Loucy (cell line): ENCODE results near the gene RRH.

ENCODE experiments used
- H2AFZ ChIP-seq: fragments of 200-600 bp; sonication (generic); 2 replicates; pipeline ENCODE4 v1.6.0; 2016; ENCODE audit warnings: antibody characterized with exemption, mild to moderate bottlenecking, low read length, moderate library complexity
- H3F3A ChIP-seq: fragments of 200-600 bp; 2 replicates; pipeline ENCODE4 v1.6.0; 2016; ENCODE audit warnings: antibody characterized with exemption, low read depth, mild to moderate bottlenecking
- H3K27me3 ChIP-seq: fragments of 200-600 bp; sonication (generic); 2 replicates; pipeline ENCODE4 v1.6.1; 2014; ENCODE audit warnings: low read length, mild to moderate bottlenecking; ENCODE audit not compliant: insufficient read depth, poor library complexity, severe bottlenecking
- H3K36me3 ChIP-seq: fragments of 200-600 bp; sonication (generic); 2 replicates; pipeline ENCODE4 v1.6.1; 2016; ENCODE audit warnings: low read length; ENCODE audit not compliant: insufficient read depth
- H3K4me1 ChIP-seq: fragments of 200-600 bp; sonication (generic); 2 replicates; pipeline ENCODE4 v1.5.1; 2014; ENCODE audit warnings: low read length, mild to moderate bottlenecking; ENCODE audit not compliant: insufficient read depth, poor library complexity, severe bottlenecking
- H3K4me2 ChIP-seq: fragments of 200-600 bp; sonication (generic); 2 replicates; pipeline ENCODE4 v1.6.0; 2014; ENCODE audit warnings: antibody characterized with exemption, low read length, low read depth, mild to moderate bottlenecking; ENCODE audit not compliant: poor library complexity, severe bottlenecking
- H3K4me3 ChIP-seq: fragments of 200-600 bp; sonication (generic); 2 replicates; pipeline ENCODE4 v1.5.1; 2014; ENCODE audit warnings: low read length, mild to moderate bottlenecking, mixed read lengths; ENCODE audit not compliant: poor library complexity, severe bottlenecking
- H3K79me2 ChIP-seq: fragments of 200-600 bp; sonication (generic); 2 replicates; pipeline ENCODE4 v1.6.1; 2014; ENCODE audit warnings: low read length; ENCODE audit not compliant: insufficient read depth
- H3K9ac ChIP-seq: fragments of 200-600 bp; sonication (generic); 2 replicates; pipeline ENCODE4 v1.6.0; 2014; ENCODE audit warnings: mild to moderate bottlenecking, low read depth, low read length, moderate library complexity; ENCODE audit not compliant: poor library complexity, severe bottlenecking
- H3K9me2 ChIP-seq: fragments of 200-600 bp; sonication (generic); replicated peaks from 2 replicates; pipeline ENCODE4 v1.6.1; 2016; ENCODE audit warnings: low read depth, low read length, mixed read lengths
- H3K9me3 ChIP-seq: fragments of 200-600 bp; sonication (generic); 2 replicates; pipeline ENCODE4 v1.6.1; 2014; ENCODE audit warnings: mild to moderate bottlenecking, antibody characterized with exemption, low read length, low read depth; ENCODE audit not compliant: insufficient read depth
- H4K20me1 ChIP-seq: fragments of 200-600 bp; sonication (generic); 2 replicates; pipeline ENCODE4 v1.6.0; 2014; ENCODE audit warnings: antibody characterized with exemption, low read length, mild to moderate bottlenecking; ENCODE audit not compliant: insufficient read depth, poor library complexity, severe bottlenecking
- EZH2phosphoT487 ChIP-seq: fragments of 200-600 bp; IDR thresholded peaks from 2 replicates; pipeline ENCODE4 v1.6.1; 2018; ENCODE audit warnings: antibody characterized with exemption, mild to moderate bottlenecking, moderate library complexity, borderline replicate concordance
- TF ChIP-seq, protein P1 (sequence below): fragments of 200-600 bp; sonication (generic); conservative IDR thresholded peaks from 2 replicates; pipeline ENCODE4 v1.5.1; 2014; ENCODE audit warnings: mild to moderate bottlenecking, antibody characterized with exemption, low read length

Gene RRH

GRCh38 chr4:109795059-109795458 lies 32.7 kb upstream of the RRH start:
- no peaks in the 10 kb centered on the region for H3F3A ChIP-seq
- no peak overlapping the region for H3K9ac ChIP-seq
- H3K27me3 ChIP-seq = no peaks in the 10 kb centered on the region
- H3K4me3 ChIP-seq = no peak overlapping the region
- H3K9me2 ChIP-seq = no peaks in the 10 kb centered on the region
- H4K20me1 ChIP-seq = no peaks in the 10 kb centered on the region
- no peak overlapping the region for H2AFZ ChIP-seq
- TF ChIP-seq, protein P1, sequence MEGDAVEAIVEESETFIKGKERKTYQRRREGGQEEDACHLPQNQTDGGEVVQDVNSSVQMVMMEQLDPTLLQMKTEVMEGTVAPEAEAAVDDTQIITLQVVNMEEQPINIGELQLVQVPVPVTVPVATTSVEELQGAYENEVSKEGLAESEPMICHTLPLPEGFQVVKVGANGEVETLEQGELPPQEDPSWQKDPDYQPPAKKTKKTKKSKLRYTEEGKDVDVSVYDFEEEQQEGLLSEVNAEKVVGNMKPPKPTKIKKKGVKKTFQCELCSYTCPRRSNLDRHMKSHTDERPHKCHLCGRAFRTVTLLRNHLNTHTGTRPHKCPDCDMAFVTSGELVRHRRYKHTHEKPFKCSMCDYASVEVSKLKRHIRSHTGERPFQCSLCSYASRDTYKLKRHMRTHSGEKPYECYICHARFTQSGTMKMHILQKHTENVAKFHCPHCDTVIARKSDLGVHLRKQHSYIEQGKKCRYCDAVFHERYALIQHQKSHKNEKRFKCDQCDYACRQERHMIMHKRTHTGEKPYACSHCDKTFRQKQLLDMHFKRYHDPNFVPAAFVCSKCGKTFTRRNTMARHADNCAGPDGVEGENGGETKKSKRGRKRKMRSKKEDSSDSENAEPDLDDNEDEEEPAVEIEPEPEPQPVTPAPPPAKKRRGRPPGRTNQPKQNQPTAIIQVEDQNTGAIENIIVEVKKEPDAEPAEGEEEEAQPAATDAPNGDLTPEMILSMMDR = no peak
- no peak for TF ChIP-seq EZH2phosphoT487
- no peaks in the 10 kb centered on the region for H3K36me3 ChIP-seq
- peaks cover 5% of the 10 kb centered on the region; the same call in 1 of the 2 replicates for H3K9me3 ChIP-seq
- H3K79me2 ChIP-seq = no peaks in the 10 kb centered on the region
- H3K4me2 ChIP-seq = no peak overlapping the region
- no peaks in the 10 kb centered on the region for H3K4me1 ChIP-seq

DNA sequence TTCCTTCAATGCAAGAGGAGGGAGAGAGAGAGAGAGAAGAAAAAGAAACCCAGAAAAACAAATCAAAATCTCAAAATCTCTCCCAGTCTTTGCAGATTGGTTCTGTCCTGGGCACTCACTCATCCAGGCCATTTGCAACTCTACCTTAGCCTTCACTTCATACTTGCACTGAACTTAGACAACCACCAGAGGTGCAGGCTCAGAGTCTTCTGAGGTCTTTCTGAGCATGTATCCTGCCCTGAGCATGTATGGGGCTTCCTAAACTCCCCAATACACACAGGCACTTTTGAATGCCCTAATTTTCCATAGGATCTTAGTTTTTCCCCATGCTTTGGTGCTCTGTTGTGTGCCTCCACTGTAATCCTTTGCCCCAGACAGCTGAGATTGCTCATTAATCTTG lies 28.9 kb upstream of the RRH start:
- H3K9me3 ChIP-seq = peaks cover 5% of the 10 kb centered on the region; the same call in 1 of the 2 replicates
- H3K27me3 ChIP-seq = no peaks in the 10 kb centered on the region
- H3K4me2 ChIP-seq = no peak overlapping the region
- no peaks in the 10 kb centered on the region for H4K20me1 ChIP-seq
- H3K9me2 ChIP-seq = no peaks in the 10 kb centered on the region
- H2AFZ ChIP-seq = no peak overlapping the region
- no peaks in the 10 kb centered on the region for H3K79me2 ChIP-seq
- no peak overlapping the region for H3K9ac ChIP-seq
- no peaks in the 10 kb centered on the region for H3K36me3 ChIP-seq
- no peaks in the 10 kb centered on the region for H3K4me1 ChIP-seq
- no peaks in the 10 kb centered on the region for H3F3A ChIP-seq
- no peak overlapping the region for H3K4me3 ChIP-seq
- TF ChIP-seq EZH2phosphoT487 = no peak
- TF ChIP-seq, protein P1 = peak; percentile 32

GRCh38 chr4:109801099-109801789 lies 26.5 kb upstream of the RRH start:
- TF ChIP-seq EZH2phosphoT487 = no peak
- TF ChIP-seq, protein P1 = no peak
- H3K9me2 ChIP-seq = no peaks in the 10 kb centered on the region
- H3K4me2 ChIP-seq = no peak overlapping the region
- H3K36me3 ChIP-seq = no peaks in the 10 kb centered on the region
- H4K20me1 ChIP-seq = no peaks in the 10 kb centered on the region
- no peaks in the 10 kb centered on the region for H3K79me2 ChIP-seq
- H3K9ac ChIP-seq = no peak overlapping the region
- no peaks in the 10 kb centered on the region for H3F3A ChIP-seq
- H3K9me3 ChIP-seq = no peaks in the 10 kb centered on the region
- H2AFZ ChIP-seq = no peak overlapping the region
- H3K4me3 ChIP-seq = no peak overlapping the region
- H3K4me1 ChIP-seq = no peaks in the 10 kb centered on the region
- H3K27me3 ChIP-seq = no peaks in the 10 kb centered on the region
